H1 (cell line): ENCODE data around the gene TFF1. TPM values are rescaled to one million over a fixed set of nuclear protein-coding genes. Genes with fewer than 3 reads are reported as not detected.

Experiments used
- CTCF ChIA-PET: fragments of 300-600 bp; sonication (Branson Sonifier 250); formaldehyde crosslinking; loops from one replicate; lab custom pipeline; 2021; ENCODE audit not compliant: partially characterized antibody; lab: Charles Lee
- POLR2A ChIA-PET: fragments of 300-600 bp; sonication (Branson Sonifier 250); formaldehyde crosslinking; loops from one replicate; lab custom pipeline; 2021; ENCODE audit warnings: inconsistent platforms; ENCODE audit not compliant: partially characterized antibody; lab: Charles Lee
- DNase-seq, 2 experiments: peaks; one replicate each; pipeline versions ENCODE4 v3.0.0 to v3.0.0-alpha.2; 2010 to 2022; ENCODE audit warnings: low spot score in 2 of 2, low read depth in 1 of 2, mixed read lengths in 1 of 2
- FAIRE-seq: peaks from 2 replicates; lab custom pipeline; 2011; peaks lifted over from hg19 to GRCh38; lab: Jason Lieb, UNC
- H2AFZ ChIP-seq: 2 replicates; pipeline ENCODE4 v1.8.1; 2012; ENCODE audit warnings: low read length, inconsistent platforms
- H2AK5ac ChIP-seq: 2 replicates; pipeline ENCODE4 v1.6.1; 2013; ENCODE audit warnings: low read depth, low read length
- H2BK120ac ChIP-seq: replicated peaks from 2 replicates; pipeline ENCODE3; 2013; ENCODE audit warnings: low read depth, low read length, inconsistent platforms
- H2BK12ac ChIP-seq: 2 replicates; pipeline ENCODE4 v1.6.1; 2013; ENCODE audit warnings: low read depth, low read length
- H2BK15ac ChIP-seq: 2 replicates; pipeline ENCODE4 v1.6.1; 2013; ENCODE audit warnings: low read length
- H2BK20ac ChIP-seq: 2 replicates; pipeline ENCODE4 v1.6.1; 2013; ENCODE audit warnings: low read length
- H2BK5ac ChIP-seq: 2 replicates; pipeline ENCODE4 v1.6.1; 2013; ENCODE audit warnings: low read depth, low read length
- H3K14ac ChIP-seq: 2 replicates; pipeline ENCODE4 v1.6.1; 2013; ENCODE audit warnings: inconsistent platforms; ENCODE audit not compliant: insufficient read length
- H3K18ac ChIP-seq: 2 replicates; pipeline ENCODE4 v1.6.1; 2013; ENCODE audit warnings: low read length; ENCODE audit errors: extremely low read depth
- H3K23ac ChIP-seq: 2 replicates; pipeline ENCODE4 v1.6.1; 2013; ENCODE audit warnings: inconsistent platforms; ENCODE audit not compliant: insufficient read length
- H3K23me2 ChIP-seq: 2 replicates; pipeline ENCODE4 v1.6.1; 2013; ENCODE audit warnings: low read depth, low read length
- H3K27ac ChIP-seq: 2 replicates; pipeline ENCODE4 v1.6.1; 2011; ENCODE audit warnings: low read depth, low read length, inconsistent platforms
- H3K27me3 ChIP-seq, 4 experiments: replicated peaks in 1 of 4; 1 replicate in 1 of 4; 2 replicates in 3 of 4; pipeline versions ENCODE4 v1.6.1 to v1.8.1; 2011 to 2013; ENCODE audit warnings: low read length in 3 of 4, mild to moderate bottlenecking in 3 of 4, inconsistent platforms in 2 of 4, mixed read lengths in 2 of 4, moderate library complexity in 1 of 4; ENCODE audit not compliant: control insufficient read depth in 3 of 4, insufficient read depth in 3 of 4; ENCODE audit errors: extremely low read depth in 1 of 4
- H3K36me3 ChIP-seq, 4 experiments: 2 replicates each; pipeline versions ENCODE4 v1.6.1 to v1.8.1; 2011 to 2013; ENCODE audit warnings: mild to moderate bottlenecking in 4 of 4, low read length in 3 of 4, moderate library complexity in 2 of 4, control low read depth in 1 of 4, inconsistent platforms in 1 of 4; ENCODE audit not compliant: insufficient read depth in 4 of 4, control insufficient read depth in 2 of 4
- H3K4ac ChIP-seq: replicated peaks from 2 replicates; pipeline ENCODE3; 2013; ENCODE audit warnings: low read length, low read depth, mixed read lengths, inconsistent platforms; ENCODE audit not compliant: insufficient read length
- H3K4me1 ChIP-seq, 4 experiments: replicated peaks in 1 of 4; 1 replicate in 1 of 4; 2 replicates in 3 of 4; pipeline versions ENCODE4 v1.6.1 to v1.8.1; 2011 to 2013; ENCODE audit warnings: low read length in 3 of 4, inconsistent platforms in 2 of 4, mixed read lengths in 1 of 4; ENCODE audit not compliant: insufficient read depth in 4 of 4, control insufficient read depth in 3 of 4
- H3K4me2 ChIP-seq, 2 experiments: 2 replicates each; pipeline versions ENCODE4 v1.6.1 to v1.8.1; 2011 to 2013; ENCODE audit warnings: low read depth in 2 of 2, low read length in 2 of 2, control low read depth in 1 of 2, inconsistent platforms in 1 of 2, mild to moderate bottlenecking in 1 of 2; ENCODE audit not compliant: insufficient read depth in 1 of 2
- H3K4me3 ChIP-seq, 4 experiments: fragments of 200-600, 300-600 bp in 1 of 4; sonication (generic), shearing (Covaris generic), sonication (Bioruptor Twin) in 1 of 4; 2 replicates each; pipeline versions ENCODE4 v1.5.1 to v1.8.1; 2011 to 2016; ENCODE audit warnings: low read length in 4 of 4, low read depth in 3 of 4, control low read depth in 2 of 4, inconsistent platforms in 2 of 4, mild to moderate bottlenecking in 2 of 4, mixed read lengths in 1 of 4, moderate library complexity in 1 of 4; ENCODE audit not compliant: insufficient read depth in 2 of 4; ENCODE audit errors: extremely low read depth in 1 of 4
- H3K56ac ChIP-seq: replicated peaks from 2 replicates; pipeline ENCODE3; 2013; ENCODE audit warnings: low read depth, mild to moderate bottlenecking, mixed read lengths, low read length, inconsistent platforms; ENCODE audit not compliant: insufficient read length
- H3K79me1 ChIP-seq: 2 replicates; pipeline ENCODE4 v1.6.1; 2013; ENCODE audit warnings: low read depth, low read length, control low read depth
- H3K79me2 ChIP-seq, 2 experiments: 2 replicates each; pipeline versions ENCODE4 v1.6.1 to v1.8.1; 2012 to 2013; ENCODE audit warnings: low read length in 2 of 2, mild to moderate bottlenecking in 2 of 2, inconsistent platforms in 1 of 2; ENCODE audit not compliant: insufficient read depth in 2 of 2, control insufficient read depth in 1 of 2
- H3K9ac ChIP-seq, 4 experiments: replicated peaks in 1 of 4; 1 replicate in 1 of 4; 2 replicates in 3 of 4; pipeline versions ENCODE4 v1.6.1 to v1.8.1; 2011 to 2013; ENCODE audit warnings: low read depth in 3 of 4, low read length in 3 of 4, control low read depth in 2 of 4, mild to moderate bottlenecking in 2 of 4, moderate library complexity in 2 of 4, inconsistent platforms in 1 of 4; ENCODE audit errors: extremely low read depth in 1 of 4
- H3K9me3 ChIP-seq, 2 experiments: 2 replicates each; pipeline versions ENCODE4 v1.6.1 to v1.8.1; 2012 to 2013; ENCODE audit warnings: mild to moderate bottlenecking in 2 of 2, moderate library complexity in 2 of 2, control low read depth in 1 of 2, inconsistent platforms in 1 of 2, low read depth in 1 of 2, low read length in 1 of 2, mixed read lengths in 1 of 2; ENCODE audit not compliant: insufficient read depth in 2 of 2
- H4K20me1 ChIP-seq, 2 experiments: replicated peaks in 1 of 2; 2 replicates each; pipeline versions ENCODE3 to v1.8.1; 2011 to 2013; ENCODE audit warnings: inconsistent platforms in 2 of 2, low read length in 2 of 2, mild to moderate bottlenecking in 1 of 2; ENCODE audit not compliant: insufficient read depth in 2 of 2, control insufficient read depth in 1 of 2
- H4K5ac ChIP-seq: 2 replicates; pipeline ENCODE4 v1.6.1; 2013; ENCODE audit warnings: low read length, low read depth, mixed read lengths, inconsistent platforms; ENCODE audit not compliant: insufficient read length
- H4K8ac ChIP-seq: 2 replicates; pipeline ENCODE4 v1.8.0; 2013; ENCODE audit warnings: mild to moderate bottlenecking, moderate library complexity, low read length, inconsistent platforms; ENCODE audit not compliant: insufficient read depth; ENCODE audit errors: extremely low read depth
- H4K91ac ChIP-seq: replicated peaks from 2 replicates; pipeline ENCODE3; 2013; ENCODE audit warnings: low read length, mixed read lengths, inconsistent platforms; ENCODE audit not compliant: insufficient read length
- ASH2L ChIP-seq: fragments of 200-600, 300-600 bp; sonication (generic); IDR thresholded peaks from one replicate; pipeline ENCODE4 v1.7.1; 2017; ENCODE audit warnings: low read length
- BCL11A ChIP-seq, 2 experiments: IDR thresholded peaks; one replicate each; pipeline ENCODE4 v1.6.1; 2011; ENCODE audit warnings: low read depth in 2 of 2, low read length in 2 of 2, mild to moderate bottlenecking in 2 of 2
- BRCA1 ChIP-seq: IDR thresholded peaks from 2 replicates; pipeline ENCODE4 v1.6.1; 2012; ENCODE audit warnings: low read depth, low read length, improper control_type of control experiment
- SP2 ChIP-seq: IDR thresholded peaks from 2 replicates; pipeline ENCODE4 v1.6.1; 2012; ENCODE audit warnings: mild to moderate bottlenecking, low read length, inconsistent platforms
- WGBS, 2 experiments: shearing (Covaris generic) in 1 of 2; methylation state at CpG; one replicate each; pipeline versions ENCODE4 v1.1.6 to v1.1.7; 2013 to 2015; ENCODE audit warnings: low lambda C conversion rate in 2 of 2, mixed read lengths in 2 of 2, inconsistent platforms in 1 of 2, low coverage in 1 of 2, missing lambda C conversion rate in 1 of 2; ENCODE audit not compliant: insufficient replicate concordance in 2 of 2, insufficient coverage in 1 of 2, insufficient read length in 1 of 2; ENCODE audit errors: extremely low coverage in 1 of 2, missing lambda C conversion rate in 1 of 2; 5-methylcytosine and 5-hydroxymethylcytosine counted together
- polyA plus RNA-seq, 7 experiments: library from polyadenylated mRNA; depleted of rRNA in 3 of 7; stranded (reverse) in 5 of 7; unstranded in 2 of 7; fragments of >200 nt in 5 of 7; fragments of 200-250 nt in 2 of 7; gene quantifications; 1 replicate in 5 of 7; 2 replicates in 1 of 7; 4 replicates in 1 of 7; pipeline versions ENCODE4 v1.2.1 to v1.2.3, GENCODE V29; 2011 to 2013; ENCODE audit warnings: missing spikeins in 2 of 7, mixed read lengths in 2 of 7
- total RNA-seq: library from RNA; stranded (reverse); fragmentation: NEBNext Ultra II Directional; extraction: Animal tissue kit (Norgen Biotek cat#: 25700); gene quantifications from 2 replicates; pipeline ENCODE4 v1.2.1, GENCODE V29; 2021

TFF1 gene
- total and polyA plus RNA-seq, 2 of the 8 experiments (the other 6 are each of a cell fraction or from before 2014, with no cell fraction given) = not detected

DNA sequence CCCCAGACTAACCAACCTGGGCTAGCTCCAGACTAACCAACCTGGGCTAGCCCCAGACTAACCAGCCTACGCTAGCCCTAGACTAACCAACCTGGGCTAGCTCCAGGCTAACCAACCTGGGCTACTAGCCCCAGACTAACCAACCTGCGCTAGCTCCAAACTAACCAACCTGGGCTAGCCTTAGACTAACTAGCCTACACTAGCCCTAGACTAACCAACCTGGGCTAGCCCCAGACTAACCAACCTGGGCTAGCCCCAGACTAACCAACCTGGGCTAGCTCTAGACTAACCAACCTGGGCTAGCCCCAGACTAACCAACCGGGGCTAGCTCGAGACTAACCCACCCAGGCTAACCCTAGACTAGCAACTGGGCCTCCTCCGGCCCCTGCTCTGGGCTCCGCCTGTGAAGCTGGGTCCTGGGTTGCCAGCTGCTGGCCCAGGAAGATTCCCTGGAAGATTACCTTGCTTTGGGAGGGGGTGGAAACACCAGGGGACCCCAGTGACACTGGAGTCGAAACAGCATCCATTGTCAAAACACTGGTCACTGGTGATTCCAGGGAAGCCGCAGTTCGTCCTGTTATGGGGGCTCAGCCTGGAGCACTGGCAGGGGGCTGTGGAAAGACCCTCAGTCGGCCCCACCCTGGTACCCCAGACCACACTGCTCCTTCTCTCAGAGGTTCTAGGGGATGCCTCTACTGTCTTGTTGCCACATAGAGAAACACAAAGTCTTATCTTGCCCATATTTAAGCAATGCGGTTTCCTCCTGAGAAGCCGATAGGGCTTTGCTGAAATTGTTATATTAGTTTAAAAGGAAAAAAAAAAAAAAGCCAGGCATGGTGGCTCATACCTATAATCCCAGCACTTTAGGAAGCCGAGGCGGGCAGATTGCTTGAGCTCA, 16.7 kb downstream of the TFF1 start:
- FAIRE-seq = no peak
- POLR2A ChIA-PET = interaction anchor here (0.7 kb wide), 2 partner anchors 32 to 101 kb away, joined by 3 to 4 read pairs; no protein-coding TSS in a partner anchor

More for the DNA sequence above, 16.7 kb downstream of the TFF1 start:
- H2BK20ac ChIP-seq = no peak overlapping the region
- H3K4ac ChIP-seq = no peak overlapping the region
- H3K4me1 ChIP-seq = no peaks in the 10 kb centered on the region
- H3K27me3 ChIP-seq = no peaks in the 10 kb centered on the region
- no peak overlapping the region for H3K23ac ChIP-seq
- H4K91ac ChIP-seq = no peak overlapping the region
- no peaks in the 10 kb centered on the region for H3K23me2 ChIP-seq
- no peak overlapping the region for H3K27ac ChIP-seq
- WGBS, 2 experiments = 83% methylated on average over 14 of the region's 14 CpGs; no CpG with 5 or more reads in 1 of the 2 experiments
- H3K9me3 ChIP-seq = no peaks in the 10 kb centered on the region
- no peak for DNase-seq
- H2BK5ac ChIP-seq = no peak overlapping the region
- H2AK5ac ChIP-seq = no peak overlapping the region
- H3K36me3 ChIP-seq = no peaks in the 10 kb centered on the region
- H3K18ac ChIP-seq = no peak overlapping the region
- no peak overlapping the region for H2AFZ ChIP-seq
- H4K20me1 ChIP-seq = no peaks in the 10 kb centered on the region
- H3K14ac ChIP-seq = no peak overlapping the region
- H3K4me3 ChIP-seq = no peak overlapping the region
- H3K79me2 ChIP-seq = no peaks in the 10 kb centered on the region
- H2BK15ac ChIP-seq = no peak overlapping the region
- H2BK12ac ChIP-seq = no peak overlapping the region
- no peak overlapping the region for H3K4me2 ChIP-seq
- no peak for TF ChIP-seq ASH2L
- no peak for TF ChIP-seq BCL11A (IDR thresholded peaks at IDR 0.05; ENCODE audit: low read depth in 2 of 2, low read length in 2 of 2)
- 0 out of 2 replicates have a peak, but pooled peaks have one; percentile 40 for TF ChIP-seq BRCA1
- TF ChIP-seq SP2 = no peak
- H2BK120ac ChIP-seq = no peak overlapping the region
- H3K79me1 ChIP-seq = no peaks in the 10 kb centered on the region
- no peak overlapping the region for H4K8ac ChIP-seq
- no peak overlapping the region for H4K5ac ChIP-seq
- CTCF ChIA-PET = interaction anchor here (0.9 to 1.1 kb wide), 2 partner anchors 12 to 91 kb away, joined by 6 to 8 read pairs; no protein-coding TSS in a partner anchor
- no peak overlapping the region for H3K56ac ChIP-seq
- H3K9ac ChIP-seq = no peak overlapping the region
